ENCODE results near the gene FLT4.

GRCh38 chr5:180621311-180621710 is 28.1 kb downstream of the FLT4 start:
- TF ChIP-seq EZH2 (IDR thresholded peaks at IDR 0.05; ENCODE audit: insufficient read depth, low read length) (no peak), CTCF (IDR thresholded peaks at IDR 0.05; ENCODE audit: insufficient read depth, low read depth, low read length) (no peak)

Measured in astrocyte (in vitro differentiated cells and primary cell).